ENCODE data around the gene PRKCQ.
"Not testable (repeated sequence)": the region's sequence is repeated elsewhere in the genome, so short reads cannot be mapped to it uniquely, and the experiment has no call there.

Gene PRKCQ

GRCh38 chr10:6456067-6456466, 124.0 kb downstream of the PRKCQ start:
- no peak overlapping the region for H3K4me3 ChIP-seq (ENCODE audit: low read depth, low read length)
- no peak for TF ChIP-seq CTCF (IDR thresholded peaks at IDR 0.05; ENCODE audit: insufficient read depth, low read length, missing control alignments)
- POLR2A ChIA-PET: no interaction called here
- no peak for DNase-seq (ENCODE audit: low read depth, low spot score)
- CTCF ChIA-PET: no interaction called here

- no peak overlapping the region for H3K4me3 ChIP-seq (ENCODE audit: low read depth, low read length)
- TF ChIP-seq CTCF (IDR thresholded peaks at IDR 0.05; ENCODE audit: insufficient read depth, low read length, missing control alignments): no peak
- ChIA-PET POLR2A (no interaction called here), CTCF (no interaction called here)
- DNase-seq (ENCODE audit: low read depth, low spot score): no peak
Observed at GRCh38 chr10:6455592-6455991, 124.5 kb downstream of the PRKCQ start.

GRCh38 chr10:6446711-6447110, 133.4 kb downstream of the PRKCQ start:
- POLR2A ChIA-PET: no interaction called here
- CTCF ChIA-PET: interaction anchor here (0.9 to 1.8 kb wide), 6 partner anchors 13 to 970 kb away, joined by 3 to 7 read pairs (median 4); partner anchors contain the start of gene SFMBT2
- H3K4me3 ChIP-seq (ENCODE audit: low read depth, low read length): no peak overlapping the region
- DNase-seq (ENCODE audit: low read depth, low spot score): no peak
- TF ChIP-seq CTCF (IDR thresholded peaks at IDR 0.05; ENCODE audit: insufficient read depth, low read length, missing control alignments): no peak

DNA sequence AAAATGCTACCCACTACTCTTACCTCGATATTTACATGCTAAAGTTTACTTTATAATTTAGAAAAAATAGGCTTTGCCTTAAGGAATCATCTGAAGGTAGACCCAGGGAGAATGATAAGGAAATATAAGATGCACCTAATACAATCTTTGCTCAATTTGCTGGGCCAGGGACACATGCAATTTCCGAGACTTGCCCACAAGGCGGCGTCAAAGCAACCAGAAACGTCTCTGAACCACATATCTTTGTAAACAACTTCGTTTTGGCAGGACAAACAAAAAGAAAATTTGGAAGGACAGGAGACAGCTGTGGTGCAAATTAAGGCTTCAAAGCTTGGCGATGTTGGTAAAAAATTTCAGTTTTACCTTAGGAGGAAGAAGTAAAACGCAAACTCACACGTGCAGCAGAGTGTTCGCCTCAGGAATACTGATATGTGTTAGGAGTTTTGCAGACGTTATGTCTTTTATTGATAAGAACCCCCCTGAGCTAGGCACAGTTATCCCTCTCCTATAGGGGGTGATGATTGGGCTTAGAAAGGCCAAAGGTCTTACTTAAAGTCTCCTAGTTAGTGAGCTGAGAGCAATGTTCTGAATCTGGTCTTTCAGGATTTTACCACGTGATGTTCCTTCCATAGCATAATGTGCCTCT, 134.3 kb downstream of the PRKCQ start:
- POLR2A ChIA-PET: no interaction called here
- no peak for DNase-seq (ENCODE audit: low read depth, low spot score)
- CTCF ChIA-PET: interaction anchor here (0.9 to 1.7 kb wide), 6 partner anchors 12 to 965 kb away, joined by 3 to 7 read pairs (median 4); partner anchors contain the start of gene SFMBT2
- H3K4me3 ChIP-seq (ENCODE audit: low read depth, low read length): no peak overlapping the region
- peak; percentile 55 for TF ChIP-seq CTCF (IDR thresholded peaks at IDR 0.05; ENCODE audit: insufficient read depth, low read length, missing control alignments)

GRCh38 chr10:6439875-6440274, 140.2 kb downstream of the PRKCQ start:
- POLR2A ChIA-PET; CTCF ChIA-PET; H3K4me3 ChIP-seq (ENCODE audit: low read depth, low read length); DNase-seq (ENCODE audit: low read depth, low spot score): not testable (repeated sequence)

DNA sequence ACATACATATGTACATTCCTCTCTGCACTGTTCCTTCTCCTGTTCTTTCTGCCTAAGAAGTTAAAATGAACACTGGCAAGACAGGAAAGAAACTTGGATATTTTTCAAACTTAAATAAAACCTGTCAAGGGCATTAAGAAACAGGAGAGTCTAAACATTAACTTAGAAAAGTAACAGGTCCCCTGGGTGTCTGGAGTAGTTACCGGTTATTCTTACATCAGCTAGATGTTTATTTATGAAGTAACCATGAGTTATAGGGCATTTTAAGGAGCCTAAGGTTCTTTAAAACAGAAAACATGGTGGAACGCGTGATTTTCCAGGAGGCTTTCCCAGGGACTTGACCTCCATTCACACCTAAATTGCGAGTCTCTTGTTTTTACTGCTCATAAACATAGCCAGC, 148.2 kb downstream of the PRKCQ start:
- no peak for DNase-seq (ENCODE audit: low read depth, low spot score)
- no peak overlapping the region for H3K4me3 ChIP-seq (ENCODE audit: low read depth, low read length)
- TF ChIP-seq CTCF (IDR thresholded peaks at IDR 0.05; ENCODE audit: insufficient read depth, low read length, missing control alignments): no peak
- ChIA-PET CTCF (no interaction called here), POLR2A (no interaction called here)

DNA sequence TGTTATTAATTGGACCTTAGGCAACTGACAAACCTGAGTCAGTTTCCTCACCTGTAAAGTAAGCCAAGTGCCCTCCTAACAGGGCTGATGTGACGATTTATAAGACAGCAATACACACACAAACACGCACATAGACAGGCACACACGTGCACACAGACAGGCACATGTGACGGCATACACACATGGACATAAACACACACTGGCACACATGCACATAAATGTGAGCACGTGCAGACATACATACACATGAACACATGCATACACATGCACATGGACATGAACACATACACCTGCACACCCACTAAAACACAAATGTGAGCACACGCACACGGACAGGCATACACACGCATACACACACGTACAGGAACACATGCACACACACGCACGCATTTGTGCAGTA, 148.9 kb downstream of the PRKCQ start:
- H3K4me3 ChIP-seq (ENCODE audit: low read depth, low read length): no peak overlapping the region
- POLR2A ChIA-PET: no interaction called here
- CTCF ChIA-PET: interaction anchor here (1.1 kb wide), 1 partner anchor 238 kb away, joined by 3 read pairs; no protein-coding TSS in a partner anchor
- no peak for DNase-seq (ENCODE audit: low read depth, low spot score)
- no peak for TF ChIP-seq CTCF (IDR thresholded peaks at IDR 0.05; ENCODE audit: insufficient read depth, low read length, missing control alignments)
